Hepatocyte (in vitro differentiated cells): ENCODE data around the gene SCGB3A1.

Experiments used
- EZH2 ChIP-seq: fragments of 200-600 bp; sonication (generic); IDR thresholded peaks from 2 replicates; pipeline ENCODE4 v1.6.1; 2016; ENCODE audit warnings: antibody characterized with exemption, mild to moderate bottlenecking, borderline replicate concordance
- TF ChIP-seq, protein P1 (sequence below): fragments of 200-600 bp; sonication (generic); IDR thresholded peaks from 2 replicates; pipeline ENCODE4 v1.5.1; 2016; ENCODE audit warnings: antibody characterized with exemption, mild to moderate bottlenecking; ENCODE audit not compliant: poor library complexity

DNA sequence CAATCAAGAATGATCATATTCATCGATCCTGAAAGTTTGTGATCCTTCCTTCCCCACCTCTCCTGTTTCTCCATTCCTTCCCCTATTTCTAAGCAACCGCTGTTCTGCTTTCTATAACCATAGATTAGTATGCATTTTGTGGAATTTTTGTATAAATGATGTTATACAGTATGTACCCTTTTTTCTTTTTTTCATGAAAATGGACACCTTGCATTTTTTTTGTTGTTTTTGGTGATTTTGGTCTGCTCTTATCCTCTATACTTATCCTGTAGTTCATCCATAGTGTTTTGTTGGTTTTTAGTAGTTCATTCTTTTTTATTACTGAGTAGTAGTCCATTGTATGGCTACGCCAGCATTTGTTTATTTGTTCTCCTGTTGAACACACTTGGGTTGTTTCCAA is 46.1 kb downstream of the SCGB3A1 start:
- no peak for TF ChIP-seq EZH2
- TF ChIP-seq, protein P1, sequence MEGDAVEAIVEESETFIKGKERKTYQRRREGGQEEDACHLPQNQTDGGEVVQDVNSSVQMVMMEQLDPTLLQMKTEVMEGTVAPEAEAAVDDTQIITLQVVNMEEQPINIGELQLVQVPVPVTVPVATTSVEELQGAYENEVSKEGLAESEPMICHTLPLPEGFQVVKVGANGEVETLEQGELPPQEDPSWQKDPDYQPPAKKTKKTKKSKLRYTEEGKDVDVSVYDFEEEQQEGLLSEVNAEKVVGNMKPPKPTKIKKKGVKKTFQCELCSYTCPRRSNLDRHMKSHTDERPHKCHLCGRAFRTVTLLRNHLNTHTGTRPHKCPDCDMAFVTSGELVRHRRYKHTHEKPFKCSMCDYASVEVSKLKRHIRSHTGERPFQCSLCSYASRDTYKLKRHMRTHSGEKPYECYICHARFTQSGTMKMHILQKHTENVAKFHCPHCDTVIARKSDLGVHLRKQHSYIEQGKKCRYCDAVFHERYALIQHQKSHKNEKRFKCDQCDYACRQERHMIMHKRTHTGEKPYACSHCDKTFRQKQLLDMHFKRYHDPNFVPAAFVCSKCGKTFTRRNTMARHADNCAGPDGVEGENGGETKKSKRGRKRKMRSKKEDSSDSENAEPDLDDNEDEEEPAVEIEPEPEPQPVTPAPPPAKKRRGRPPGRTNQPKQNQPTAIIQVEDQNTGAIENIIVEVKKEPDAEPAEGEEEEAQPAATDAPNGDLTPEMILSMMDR = no peak
